WTC11 (cell line): Measurements from ENCODE around the gene AXDND1. TPM values are rescaled to one million over a fixed set of nuclear protein-coding genes. Genes with fewer than 3 reads are reported as not detected.

ENCODE experiments used
- ATAC-seq: fragments of 200-7000 bp; cut with Tn5 transposase; 2 replicates; pipeline ENCODE4 v1.10.0; 2021; ENCODE audit warnings: mild to moderate bottlenecking, moderate library complexity
- CTCF ChIA-PET: fragments of 300-600 bp; sonication (Branson Sonifier 250); formaldehyde crosslinking; loops from one replicate; lab custom pipeline; 2021; ENCODE audit warnings: antibody characterized with exemption; lab: Charles Lee
- POLR2A ChIA-PET: fragments of 350-600 bp; sonication (Branson Sonifier 250); formaldehyde crosslinking; loops from one replicate; lab custom pipeline; 2021; ENCODE audit warnings: antibody characterized with exemption; lab: Charles Lee
- DNase-seq: peaks from one replicate; pipeline ENCODE4 v3.0.0; 2021; ENCODE audit warnings: low spot score
- H3K27ac Mint-ChIP-seq: 2 replicates; pipeline ENCODE4 v1.8.0; 2021; ENCODE audit warnings: mixed read lengths
- H3K27me3 Mint-ChIP-seq: 2 replicates; pipeline ENCODE4 v1.8.0; 2021; ENCODE audit warnings: low read depth, mild to moderate bottlenecking, moderate library complexity, mixed read lengths
- H3K36me3 Mint-ChIP-seq: 2 replicates; pipeline ENCODE4 v1.8.0; 2021; ENCODE audit warnings: mixed read lengths
- H3K4me1 Mint-ChIP-seq: 2 replicates; pipeline ENCODE4 v1.8.0; 2022; ENCODE audit warnings: mixed read lengths
- H3K4me3 Mint-ChIP-seq: 2 replicates; pipeline ENCODE4 v1.8.0; 2021; ENCODE audit warnings: mild to moderate bottlenecking, moderate library complexity, mixed read lengths
- H3K9me3 Mint-ChIP-seq: 2 replicates; pipeline ENCODE4 v1.8.0; 2021; ENCODE audit warnings: mixed read lengths
- ATF1 ChIP-seq: sonication (generic); formaldehyde crosslinking; IDR thresholded peaks from 2 replicates; pipeline ENCODE4 v1.8.1; 2023; ENCODE audit warnings: mild to moderate bottlenecking, moderate library complexity, missing genetic modification reagents
- CBFB ChIP-seq: sonication (generic); formaldehyde crosslinking; IDR thresholded peaks from 2 replicates; pipeline ENCODE4 v1.8.1; 2022; ENCODE audit warnings: mild to moderate bottlenecking, low read depth, missing genetic modification reagents
- EMX1 ChIP-seq: fragments of 250-450 bp; sonication (Bioruptor Pico); IDR thresholded peaks from 2 replicates; pipeline ENCODE4 v1.8.0; 2021; ENCODE audit warnings: mild to moderate bottlenecking
- ESRRA ChIP-seq: sonication (generic); formaldehyde crosslinking; IDR thresholded peaks from 2 replicates; pipeline ENCODE4 v1.8.1; 2022; ENCODE audit warnings: mild to moderate bottlenecking, missing genetic modification reagents, borderline replicate concordance
- GTF2I ChIP-seq: fragments of 250-450 bp; sonication (Bioruptor Pico); conservative IDR thresholded peaks from 2 replicates; pipeline ENCODE4 v1.4.0; 2021; ENCODE audit warnings: mild to moderate bottlenecking
- JAZF1 ChIP-seq: fragments of 250-450 bp; sonication (Bioruptor Pico); IDR thresholded peaks from 2 replicates; pipeline ENCODE4 v1.9.0; 2021; ENCODE audit warnings: moderate library complexity, mild to moderate bottlenecking, inconsistent platforms
- NFYB ChIP-seq: sonication (generic); formaldehyde crosslinking; conservative IDR thresholded peaks from 2 replicates; pipeline ENCODE4 v1.8.0; 2022; ENCODE audit warnings: low read depth, missing genetic modification reagents
- NR2C2 ChIP-seq: sonication (generic); formaldehyde crosslinking; IDR thresholded peaks from 2 replicates; pipeline ENCODE4 v1.8.0; 2022; ENCODE audit warnings: mild to moderate bottlenecking, missing genetic modification reagents
- RORB ChIP-seq: fragments of 250-450 bp; sonication (Bioruptor Pico); IDR thresholded peaks from 2 replicates; pipeline ENCODE4 v1.9.0; 2021; ENCODE audit warnings: mild to moderate bottlenecking
- SP1 ChIP-seq: sonication (generic); formaldehyde crosslinking; conservative IDR thresholded peaks from 2 replicates; pipeline ENCODE4 v1.8.1; 2022; ENCODE audit warnings: missing genetic modification reagents
- ZNF121 ChIP-seq: sonication (generic); formaldehyde crosslinking; IDR thresholded peaks from 2 replicates; pipeline ENCODE4 v1.8.0; 2023; ENCODE audit warnings: missing genetic modification reagents
- ZNF232 ChIP-seq: sonication (generic); formaldehyde crosslinking; IDR thresholded peaks from 2 replicates; pipeline ENCODE4 v1.8.0; 2022; ENCODE audit warnings: mild to moderate bottlenecking, missing genetic modification reagents
- ZNF396 ChIP-seq: fragments of 250-450 bp; sonication (Bioruptor Pico); IDR thresholded peaks from 2 replicates; pipeline ENCODE4 v1.8.0; 2021; ENCODE audit warnings: mild to moderate bottlenecking, moderate library complexity, borderline replicate concordance
- ZNF416 ChIP-seq: fragments of 250-450 bp; sonication (Bioruptor Pico); IDR thresholded peaks from 2 replicates; pipeline ENCODE4 v1.9.0; 2021; ENCODE audit warnings: mild to moderate bottlenecking, inconsistent platforms
- ZNF671 ChIP-seq: fragments of 250-450 bp; sonication (Bioruptor Pico); IDR thresholded peaks from 2 replicates; pipeline ENCODE4 v1.8.0; 2021; ENCODE audit warnings: mild to moderate bottlenecking
- total RNA-seq: library from RNA; stranded (reverse); gene quantifications from 3 replicates; pipeline ENCODE4 v1.2.3, GENCODE V29; 2021
- TF ChIP-seq, protein P1 (sequence below): sonication (generic); formaldehyde crosslinking; IDR thresholded peaks from 2 replicates; pipeline ENCODE4 v1.8.0; 2022; ENCODE audit warnings: mild to moderate bottlenecking, missing genetic modification reagents
- TF ChIP-seq, protein P2 (sequence below): sonication (generic); formaldehyde crosslinking; IDR thresholded peaks from 2 replicates; pipeline ENCODE4 v1.8.1; 2023; ENCODE audit warnings: mild to moderate bottlenecking, missing genetic modification reagents, moderate library complexity
- TF ChIP-seq, protein P3 (sequence below): sonication (generic); formaldehyde crosslinking; conservative IDR thresholded peaks from 2 replicates; pipeline ENCODE4 v1.8.1; 2022; ENCODE audit warnings: mild to moderate bottlenecking, missing genetic modification reagents
- TF ChIP-seq, protein P4 (sequence below): fragments of 250-450 bp; sonication (Bioruptor Pico); IDR thresholded peaks from 2 replicates; pipeline ENCODE4 v1.9.0; 2021; ENCODE audit warnings: moderate library complexity, mild to moderate bottlenecking, inconsistent platforms, borderline replicate concordance
- TF ChIP-seq, protein P5 (sequence below): sonication (generic); formaldehyde crosslinking; IDR thresholded peaks from 2 replicates; pipeline ENCODE4 v1.8.0; 2022; ENCODE audit warnings: mild to moderate bottlenecking, missing genetic modification reagents
- TF ChIP-seq, protein P6 (sequence below): sonication (generic); formaldehyde crosslinking; IDR thresholded peaks from 2 replicates; pipeline ENCODE4 v1.8.1; 2023; ENCODE audit warnings: mild to moderate bottlenecking, moderate library complexity, missing genetic modification reagents
- TF ChIP-seq, protein P7 (sequence below): fragments of 200-600 bp; IDR thresholded peaks from 2 replicates; pipeline ENCODE4 v1.8.0; 2022; ENCODE audit warnings: antibody characterized with exemption
- TF ChIP-seq, protein P8 (sequence below): sonication (generic); formaldehyde crosslinking; IDR thresholded peaks from 2 replicates; pipeline ENCODE4 v1.8.1; 2022; ENCODE audit warnings: missing genetic modification reagents, borderline replicate concordance
- TF ChIP-seq, protein P9 (sequence below): fragments of 250-450 bp; sonication (Bioruptor Pico); IDR thresholded peaks from 2 replicates; pipeline ENCODE4 v1.9.0; 2021; ENCODE audit warnings: mild to moderate bottlenecking

Gene AXDND1
- total RNA-seq, 1 experiment from 2014 or later, result not detected

DNA sequence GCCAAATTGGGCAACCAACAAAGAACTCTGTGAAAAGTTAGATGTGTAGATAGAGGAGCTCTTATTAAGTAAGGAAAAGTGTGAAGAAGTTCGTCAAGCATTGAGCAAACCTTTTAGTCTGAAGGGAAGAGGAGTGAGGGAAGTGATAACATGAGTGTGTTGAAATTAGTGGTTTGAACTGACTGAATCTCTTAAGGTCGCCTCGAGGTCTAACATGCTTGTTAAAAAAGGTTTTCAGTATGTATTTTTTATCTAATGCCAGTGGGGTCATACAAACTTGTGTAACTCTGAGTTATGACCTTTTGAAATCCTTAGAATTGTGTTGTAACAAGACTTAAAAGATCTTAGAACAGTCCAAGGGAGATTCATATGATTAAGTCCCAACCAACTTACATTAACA is 38.1 kb upstream of the AXDND1 start:
- ATAC-seq, result no peak
- Mint-ChIP-seq H3K27me3 (peaks cover 2% of the 10 kb centered on the region; the same call in 1 of the 2 replicates), H3K36me3 (peaks cover 8% of the 10 kb centered on the region), H3K27ac (no peak overlapping the region), H3K9me3 (peaks cover 15% of the 10 kb centered on the region), H3K4me1 (peaks cover 10% of the 10 kb centered on the region), H3K4me3 (no peak overlapping the region)
- CTCF ChIA-PET, result no interaction called here
- no peak for TF ChIP-seq EMX1 (CRISPR knock-in tag)
- TF ChIP-seq GTF2I (CRISPR knock-in tag), result no peak
- TF ChIP-seq ZNF232 (CRISPR knock-in tag), result no peak
- TF ChIP-seq SP1 (CRISPR knock-in tag), result no peak
- TF ChIP-seq, protein P1, sequence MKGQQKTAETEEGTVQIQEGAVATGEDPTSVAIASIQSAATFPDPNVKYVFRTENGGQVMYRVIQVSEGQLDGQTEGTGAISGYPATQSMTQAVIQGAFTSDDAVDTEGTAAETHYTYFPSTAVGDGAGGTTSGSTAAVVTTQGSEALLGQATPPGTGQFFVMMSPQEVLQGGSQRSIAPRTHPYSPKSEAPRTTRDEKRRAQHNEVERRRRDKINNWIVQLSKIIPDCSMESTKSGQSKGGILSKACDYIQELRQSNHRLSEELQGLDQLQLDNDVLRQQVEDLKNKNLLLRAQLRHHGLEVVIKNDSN, result no peak
- TF ChIP-seq ESRRA (CRISPR knock-in tag), result no peak
- TF ChIP-seq, protein P2, sequence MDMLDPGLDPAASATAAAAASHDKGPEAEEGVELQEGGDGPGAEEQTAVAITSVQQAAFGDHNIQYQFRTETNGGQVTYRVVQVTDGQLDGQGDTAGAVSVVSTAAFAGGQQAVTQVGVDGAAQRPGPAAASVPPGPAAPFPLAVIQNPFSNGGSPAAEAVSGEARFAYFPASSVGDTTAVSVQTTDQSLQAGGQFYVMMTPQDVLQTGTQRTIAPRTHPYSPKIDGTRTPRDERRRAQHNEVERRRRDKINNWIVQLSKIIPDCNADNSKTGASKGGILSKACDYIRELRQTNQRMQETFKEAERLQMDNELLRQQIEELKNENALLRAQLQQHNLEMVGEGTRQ (CRISPR knock-in tag), result no peak
- TF ChIP-seq, protein P3, sequence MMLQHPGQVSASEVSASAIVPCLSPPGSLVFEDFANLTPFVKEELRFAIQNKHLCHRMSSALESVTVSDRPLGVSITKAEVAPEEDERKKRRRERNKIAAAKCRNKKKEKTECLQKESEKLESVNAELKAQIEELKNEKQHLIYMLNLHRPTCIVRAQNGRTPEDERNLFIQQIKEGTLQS (CRISPR knock-in tag), result no peak
- no peak for TF ChIP-seq CBFB
- no peak for DNase-seq
- POLR2A ChIA-PET, result no interaction called here

DNA sequence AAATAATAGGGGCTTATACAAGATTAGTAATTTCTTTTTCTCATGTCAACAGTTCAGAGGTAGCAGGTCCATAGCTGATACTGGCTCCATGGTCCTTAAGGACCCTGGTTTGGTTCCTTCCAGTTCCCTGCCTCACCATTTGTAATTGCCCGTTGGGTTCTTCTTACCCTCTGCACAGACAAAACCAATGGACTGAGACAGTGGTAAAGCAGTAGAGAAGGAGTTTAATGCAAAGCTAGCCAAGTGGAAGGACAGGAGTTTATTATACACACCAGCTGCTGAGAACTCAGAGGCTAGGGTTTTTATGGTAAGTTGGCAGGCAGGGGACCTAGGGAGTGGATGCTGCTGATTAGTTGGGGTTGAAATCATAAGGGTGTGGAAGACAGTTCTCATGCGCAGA is 35.9 kb upstream of the AXDND1 start:
- no peak overlapping the region for H3K4me3 Mint-ChIP-seq
- ATAC-seq, result no peak
- CTCF ChIA-PET, result no interaction called here
- H3K36me3 Mint-ChIP-seq, result peaks cover 8% of the 10 kb centered on the region
- peaks cover 15% of the 10 kb centered on the region for H3K9me3 Mint-ChIP-seq
- H3K27me3 Mint-ChIP-seq, result peaks cover 2% of the 10 kb centered on the region; the same call in 1 of the 2 replicates
- H3K4me1 Mint-ChIP-seq, result peaks cover 10% of the 10 kb centered on the region
- H3K27ac Mint-ChIP-seq, result no peak overlapping the region
- POLR2A ChIA-PET, result no interaction called here
- TF ChIP-seq ZNF396 (CRISPR knock-in tag), result no peak
- TF ChIP-seq, protein P4, sequence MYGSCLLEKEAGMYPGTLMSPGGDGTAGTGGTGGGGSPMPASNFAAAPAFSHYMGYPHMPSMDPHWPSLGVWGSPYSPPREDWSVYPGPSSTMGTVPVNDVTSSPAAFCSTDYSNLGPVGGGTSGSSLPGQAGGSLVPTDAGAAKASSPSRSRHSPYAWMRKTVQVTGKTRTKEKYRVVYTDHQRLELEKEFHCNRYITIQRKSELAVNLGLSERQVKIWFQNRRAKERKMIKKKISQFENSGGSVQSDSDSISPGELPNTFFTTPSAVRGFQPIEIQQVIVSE (CRISPR knock-in tag), result no peak
- no peak for TF ChIP-seq ZNF416 (CRISPR knock-in tag)
- no peak for TF ChIP-seq ZNF121 (CRISPR knock-in tag)
- no peak for TF ChIP-seq JAZF1 (CRISPR knock-in tag)
- no peak for TF ChIP-seq RORB (CRISPR knock-in tag)
- no peak for TF ChIP-seq ATF1 (CRISPR knock-in tag)
- TF ChIP-seq NR2C2, result no peak
- TF ChIP-seq, protein P5, sequence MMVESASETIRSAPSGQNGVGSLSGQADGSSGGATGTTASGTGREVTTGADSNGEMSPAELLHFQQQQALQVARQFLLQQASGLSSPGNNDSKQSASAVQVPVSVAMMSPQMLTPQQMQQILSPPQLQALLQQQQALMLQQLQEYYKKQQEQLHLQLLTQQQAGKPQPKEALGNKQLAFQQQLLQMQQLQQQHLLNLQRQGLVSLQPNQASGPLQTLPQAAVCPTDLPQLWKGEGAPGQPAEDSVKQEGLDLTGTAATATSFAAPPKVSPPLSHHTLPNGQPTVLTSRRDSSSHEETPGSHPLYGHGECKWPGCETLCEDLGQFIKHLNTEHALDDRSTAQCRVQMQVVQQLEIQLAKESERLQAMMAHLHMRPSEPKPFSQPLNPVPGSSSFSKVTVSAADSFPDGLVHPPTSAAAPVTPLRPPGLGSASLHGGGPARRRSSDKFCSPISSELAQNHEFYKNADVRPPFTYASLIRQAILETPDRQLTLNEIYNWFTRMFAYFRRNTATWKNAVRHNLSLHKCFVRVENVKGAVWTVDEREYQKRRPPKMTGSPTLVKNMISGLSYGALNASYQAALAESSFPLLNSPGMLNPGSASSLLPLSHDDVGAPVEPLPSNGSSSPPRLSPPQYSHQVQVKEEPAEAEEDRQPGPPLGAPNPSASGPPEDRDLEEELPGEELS, result no peak
- TF ChIP-seq, protein P6, sequence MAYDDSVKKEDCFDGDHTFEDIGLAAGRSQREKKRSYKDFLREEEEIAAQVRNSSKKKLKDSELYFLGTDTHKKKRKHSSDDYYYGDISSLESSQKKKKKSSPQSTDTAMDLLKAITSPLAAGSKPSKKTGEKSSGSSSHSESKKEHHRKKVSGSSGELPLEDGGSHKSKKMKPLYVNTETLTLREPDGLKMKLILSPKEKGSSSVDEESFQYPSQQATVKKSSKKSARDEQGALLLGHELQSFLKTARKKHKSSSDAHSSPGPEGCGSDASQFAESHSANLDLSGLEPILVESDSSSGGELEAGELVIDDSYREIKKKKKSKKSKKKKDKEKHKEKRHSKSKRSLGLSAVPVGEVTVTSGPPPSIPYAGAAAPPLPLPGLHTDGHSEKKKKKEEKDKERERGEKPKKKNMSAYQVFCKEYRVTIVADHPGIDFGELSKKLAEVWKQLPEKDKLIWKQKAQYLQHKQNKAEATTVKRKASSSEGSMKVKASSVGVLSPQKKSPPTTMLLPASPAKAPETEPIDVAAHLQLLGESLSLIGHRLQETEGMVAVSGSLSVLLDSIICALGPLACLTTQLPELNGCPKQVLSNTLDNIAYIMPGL (CRISPR knock-in tag), result no peak
- TF ChIP-seq, protein P7, sequence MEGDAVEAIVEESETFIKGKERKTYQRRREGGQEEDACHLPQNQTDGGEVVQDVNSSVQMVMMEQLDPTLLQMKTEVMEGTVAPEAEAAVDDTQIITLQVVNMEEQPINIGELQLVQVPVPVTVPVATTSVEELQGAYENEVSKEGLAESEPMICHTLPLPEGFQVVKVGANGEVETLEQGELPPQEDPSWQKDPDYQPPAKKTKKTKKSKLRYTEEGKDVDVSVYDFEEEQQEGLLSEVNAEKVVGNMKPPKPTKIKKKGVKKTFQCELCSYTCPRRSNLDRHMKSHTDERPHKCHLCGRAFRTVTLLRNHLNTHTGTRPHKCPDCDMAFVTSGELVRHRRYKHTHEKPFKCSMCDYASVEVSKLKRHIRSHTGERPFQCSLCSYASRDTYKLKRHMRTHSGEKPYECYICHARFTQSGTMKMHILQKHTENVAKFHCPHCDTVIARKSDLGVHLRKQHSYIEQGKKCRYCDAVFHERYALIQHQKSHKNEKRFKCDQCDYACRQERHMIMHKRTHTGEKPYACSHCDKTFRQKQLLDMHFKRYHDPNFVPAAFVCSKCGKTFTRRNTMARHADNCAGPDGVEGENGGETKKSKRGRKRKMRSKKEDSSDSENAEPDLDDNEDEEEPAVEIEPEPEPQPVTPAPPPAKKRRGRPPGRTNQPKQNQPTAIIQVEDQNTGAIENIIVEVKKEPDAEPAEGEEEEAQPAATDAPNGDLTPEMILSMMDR, result no peak
- no peak for TF ChIP-seq NFYB (CRISPR knock-in tag)
- TF ChIP-seq ZNF671 (CRISPR knock-in tag), result no peak
- TF ChIP-seq, protein P8, sequence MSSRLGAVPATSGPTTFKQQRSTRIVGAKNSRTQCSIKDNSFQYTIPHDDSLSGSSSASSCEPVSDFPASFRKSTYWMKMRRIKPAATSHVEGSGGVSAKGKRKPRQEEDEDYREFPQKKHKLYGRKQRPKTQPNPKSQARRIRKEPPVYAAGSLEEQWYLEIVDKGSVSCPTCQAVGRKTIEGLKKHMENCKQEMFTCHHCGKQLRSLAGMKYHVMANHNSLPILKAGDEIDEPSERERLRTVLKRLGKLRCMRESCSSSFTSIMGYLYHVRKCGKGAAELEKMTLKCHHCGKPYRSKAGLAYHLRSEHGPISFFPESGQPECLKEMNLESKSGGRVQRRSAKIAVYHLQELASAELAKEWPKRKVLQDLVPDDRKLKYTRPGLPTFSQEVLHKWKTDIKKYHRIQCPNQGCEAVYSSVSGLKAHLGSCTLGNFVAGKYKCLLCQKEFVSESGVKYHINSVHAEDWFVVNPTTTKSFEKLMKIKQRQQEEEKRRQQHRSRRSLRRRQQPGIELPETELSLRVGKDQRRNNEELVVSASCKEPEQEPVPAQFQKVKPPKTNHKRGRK (CRISPR knock-in tag), result no peak
- TF ChIP-seq, protein P9, sequence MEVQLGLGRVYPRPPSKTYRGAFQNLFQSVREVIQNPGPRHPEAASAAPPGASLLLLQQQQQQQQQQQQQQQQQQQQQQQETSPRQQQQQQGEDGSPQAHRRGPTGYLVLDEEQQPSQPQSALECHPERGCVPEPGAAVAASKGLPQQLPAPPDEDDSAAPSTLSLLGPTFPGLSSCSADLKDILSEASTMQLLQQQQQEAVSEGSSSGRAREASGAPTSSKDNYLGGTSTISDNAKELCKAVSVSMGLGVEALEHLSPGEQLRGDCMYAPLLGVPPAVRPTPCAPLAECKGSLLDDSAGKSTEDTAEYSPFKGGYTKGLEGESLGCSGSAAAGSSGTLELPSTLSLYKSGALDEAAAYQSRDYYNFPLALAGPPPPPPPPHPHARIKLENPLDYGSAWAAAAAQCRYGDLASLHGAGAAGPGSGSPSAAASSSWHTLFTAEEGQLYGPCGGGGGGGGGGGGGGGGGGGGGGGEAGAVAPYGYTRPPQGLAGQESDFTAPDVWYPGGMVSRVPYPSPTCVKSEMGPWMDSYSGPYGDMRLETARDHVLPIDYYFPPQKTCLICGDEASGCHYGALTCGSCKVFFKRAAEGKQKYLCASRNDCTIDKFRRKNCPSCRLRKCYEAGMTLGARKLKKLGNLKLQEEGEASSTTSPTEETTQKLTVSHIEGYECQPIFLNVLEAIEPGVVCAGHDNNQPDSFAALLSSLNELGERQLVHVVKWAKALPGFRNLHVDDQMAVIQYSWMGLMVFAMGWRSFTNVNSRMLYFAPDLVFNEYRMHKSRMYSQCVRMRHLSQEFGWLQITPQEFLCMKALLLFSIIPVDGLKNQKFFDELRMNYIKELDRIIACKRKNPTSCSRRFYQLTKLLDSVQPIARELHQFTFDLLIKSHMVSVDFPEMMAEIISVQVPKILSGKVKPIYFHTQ (CRISPR knock-in tag), result no peak
- DNase-seq, result no peak
